Activated CD8-positive, alpha-beta memory T cell treated with anti-CD3 and anti-CD28 coated beads, Interleukin-2, amount 10 ng/mL, durations not matched to agents 7 days and 5 days (primary cell): Measurements from ENCODE around the gene CORO2B. TPM values are rescaled to one million over a fixed set of nuclear protein-coding genes. Genes with fewer than 3 reads are reported as not detected.

Experiments
- ATAC-seq: fragments of 150-1000 bp; cut with Tn5 transposase; one replicate; pipeline ENCODE4 v1.10.0; 2021; ENCODE audit warnings: moderate library complexity
- CTCF ChIA-PET: fragments of 350-600 bp; sonication (Branson Sonifier 250); formaldehyde crosslinking; loops from one replicate; lab custom pipeline; 2021; ENCODE audit warnings: antibody characterized with exemption; lab: Charles Lee
- DNase-seq: peaks from one replicate; pipeline ENCODE4 v3.0.0-alpha.2; 2020
- H3K27ac Mint-ChIP-seq: one replicate; pipeline ENCODE4 v1.8.0; 2021; ENCODE audit warnings: mild to moderate bottlenecking, mixed read lengths
- H3K27me3 Mint-ChIP-seq: one replicate; pipeline ENCODE4 v1.8.0; 2021; ENCODE audit warnings: mixed read lengths
- H3K36me3 Mint-ChIP-seq: one replicate; pipeline ENCODE4 v1.8.0; 2021; ENCODE audit warnings: mild to moderate bottlenecking, mixed read lengths
- H3K4me1 Mint-ChIP-seq: one replicate; pipeline ENCODE4 v1.8.0; 2021; ENCODE audit warnings: mixed read lengths
- H3K4me3 Mint-ChIP-seq: one replicate; pipeline ENCODE4 v1.8.0; 2021; ENCODE audit warnings: mild to moderate bottlenecking, moderate library complexity, mixed read lengths
- H3K9me3 Mint-ChIP-seq: one replicate; pipeline ENCODE4 v1.8.0; 2022; ENCODE audit warnings: low read depth, mixed read lengths
- total RNA-seq, 2 experiments: library from RNA; stranded (reverse); gene quantifications; one replicate each; pipeline ENCODE4 v1.2.3, GENCODE V29; 2021

CORO2B gene
- total RNA-seq, 2 experiments from 2014 or later: not detected

DNA sequence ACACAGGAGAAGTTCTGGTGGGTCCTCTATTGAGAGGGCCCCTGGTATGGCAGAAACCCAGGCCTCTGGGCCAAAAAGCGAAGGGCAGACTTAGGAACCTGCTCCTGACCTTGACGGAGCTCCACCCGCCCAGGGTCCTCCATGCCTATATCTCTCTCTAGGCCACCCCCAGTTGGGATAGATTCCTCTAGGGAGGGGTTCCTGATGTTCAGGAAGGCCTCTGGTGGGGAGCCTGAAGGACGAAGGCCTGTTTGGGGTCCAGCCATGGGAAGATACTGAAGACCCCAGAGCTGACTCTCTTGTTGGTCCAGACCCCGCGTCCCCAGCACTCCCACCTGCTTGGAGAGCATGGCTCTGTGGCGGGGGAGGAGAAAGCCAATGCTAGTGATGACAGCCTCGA is 104.2 kb downstream of the CORO2B start:
- no peak overlapping the region for H3K4me3 Mint-ChIP-seq
- no peak overlapping the region for H3K27ac Mint-ChIP-seq
- H3K9me3 Mint-ChIP-seq: no peaks in the 10 kb centered on the region
- no peaks in the 10 kb centered on the region for H3K27me3 Mint-ChIP-seq
- no peaks in the 10 kb centered on the region for H3K36me3 Mint-ChIP-seq
- DNase-seq (no peak), ATAC-seq (no peak)
- no peaks in the 10 kb centered on the region for H3K4me1 Mint-ChIP-seq
- CTCF ChIA-PET: no interaction called here

DNA sequence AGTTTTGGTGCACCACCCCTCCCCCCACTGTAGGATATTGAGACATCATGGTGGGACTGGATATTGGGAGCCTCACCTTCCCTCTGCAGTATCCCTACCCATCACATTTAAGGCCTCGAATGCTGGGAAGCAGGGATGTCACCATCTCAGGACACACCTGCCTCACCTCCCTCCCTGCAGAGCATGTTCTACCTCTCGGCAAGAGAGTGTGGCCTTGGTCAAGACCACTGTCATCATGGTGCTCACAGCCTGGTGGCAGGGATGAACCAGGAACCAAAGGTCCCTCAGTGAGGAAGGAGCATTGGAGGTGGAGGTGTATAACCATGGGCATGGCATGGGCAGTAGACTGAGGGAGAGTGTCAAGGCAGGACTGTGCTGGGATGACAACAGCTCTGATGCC is 104.8 kb downstream of the CORO2B start:
- Mint-ChIP-seq H3K36me3 (no peaks in the 10 kb centered on the region), H3K27ac (no peak overlapping the region), H3K9me3 (no peaks in the 10 kb centered on the region), H3K27me3 (peaks cover under 1% of the 10 kb centered on the region), H3K4me3 (no peak overlapping the region), H3K4me1 (no peaks in the 10 kb centered on the region)
- ATAC-seq: no peak
- CTCF ChIA-PET: no interaction called here
- no peak for DNase-seq

DNA sequence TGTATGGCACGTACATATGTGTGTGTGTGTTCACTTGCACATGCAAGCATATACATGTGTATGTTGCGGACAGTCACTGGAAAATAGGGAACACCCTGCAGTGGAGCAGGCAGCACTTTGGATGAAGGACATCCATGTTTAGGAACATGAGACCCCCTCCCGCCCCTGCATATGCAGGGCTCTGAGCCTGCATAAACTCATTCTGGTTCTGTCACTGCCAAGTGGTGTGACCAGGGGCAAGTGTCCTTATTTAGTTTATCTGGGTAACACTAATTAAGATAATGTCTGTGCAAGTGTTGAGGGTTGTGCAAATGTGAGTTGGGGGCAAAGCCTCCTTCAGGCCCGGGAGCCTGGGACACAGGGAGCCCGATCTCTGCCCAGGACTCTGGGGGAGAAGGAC is 105.7 kb downstream of the CORO2B start:
- Mint-ChIP-seq H3K27ac (no peak overlapping the region), H3K27me3 (peaks cover 6% of the 10 kb centered on the region), H3K36me3 (no peaks in the 10 kb centered on the region), H3K4me1 (no peaks in the 10 kb centered on the region), H3K9me3 (no peaks in the 10 kb centered on the region), H3K4me3 (no peak overlapping the region)
- DNase-seq (no peak), ATAC-seq (no peak)
- CTCF ChIA-PET: no interaction called here

DNA sequence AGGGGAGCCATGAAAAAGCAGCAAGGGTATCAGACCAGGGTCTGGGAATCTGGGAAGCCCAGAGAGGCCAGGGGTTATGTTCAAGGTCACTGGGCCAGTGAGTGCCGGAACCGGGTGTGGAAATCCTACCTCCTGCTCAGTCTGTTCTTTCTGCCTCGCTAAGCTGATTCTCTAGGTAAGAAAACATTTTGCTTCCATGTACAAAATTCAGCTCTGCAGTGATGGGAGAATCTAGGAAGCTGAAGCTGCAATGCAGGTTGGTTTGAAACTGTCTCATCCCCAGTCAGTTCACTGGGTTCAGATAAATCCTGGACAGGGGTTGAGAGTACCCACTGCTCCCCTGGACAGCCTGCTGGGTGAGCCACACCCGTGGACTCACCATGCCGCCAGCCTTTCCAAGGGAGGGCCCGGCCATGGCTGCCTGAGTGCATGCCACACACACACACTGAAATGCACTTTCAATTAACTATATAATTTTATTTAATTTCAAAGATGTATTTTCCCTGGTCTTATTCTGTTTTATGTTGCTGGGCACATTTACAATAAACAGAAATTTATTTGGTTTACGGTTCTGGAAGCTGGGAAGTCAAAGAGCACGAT is 108.4 kb downstream of the CORO2B start:
- Mint-ChIP-seq H3K9me3 (no peaks in the 10 kb centered on the region), H3K27me3 (peaks cover 10% of the 10 kb centered on the region), H3K4me1 (no peaks in the 10 kb centered on the region), H3K27ac (no peak overlapping the region), H3K36me3 (no peaks in the 10 kb centered on the region), H3K4me3 (no peak overlapping the region)
- ATAC-seq (no peak), DNase-seq (no peak)
- CTCF ChIA-PET: interaction anchor here (0.6 kb wide), 1 partner anchor 208 kb away, joined by 3 read pairs; no protein-coding TSS in a partner anchor

DNA sequence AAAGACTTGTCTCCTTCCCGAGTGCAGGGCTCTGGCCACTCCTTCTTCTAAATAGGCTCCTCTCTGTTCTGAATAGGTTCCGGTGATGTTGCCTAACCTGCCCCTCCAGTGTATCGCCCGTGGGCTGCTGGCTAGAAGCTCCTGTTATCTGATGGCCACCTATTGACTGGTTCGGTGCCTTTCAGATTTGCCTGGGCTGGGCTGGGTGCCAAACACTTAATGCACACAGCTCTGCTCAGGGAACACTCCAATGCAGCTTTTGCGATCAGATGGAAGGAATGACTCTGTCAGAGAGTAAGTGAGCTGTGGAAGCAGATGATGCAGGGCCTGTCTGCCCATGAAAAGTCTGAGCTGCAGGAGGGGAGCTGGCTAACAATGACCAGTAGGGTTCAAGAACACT is 112.9 kb downstream of the CORO2B start:
- H3K27me3 Mint-ChIP-seq: peaks cover 10% of the 10 kb centered on the region
- CTCF ChIA-PET: interaction anchor here (1.3 kb wide), 1 partner anchor 138 kb away, joined by 4 read pairs; no protein-coding TSS in a partner anchor
- DNase-seq: no peak
- no peak for ATAC-seq
- H3K27ac Mint-ChIP-seq: no peak overlapping the region
- H3K9me3 Mint-ChIP-seq: no peaks in the 10 kb centered on the region
- no peak overlapping the region for H3K4me3 Mint-ChIP-seq
- no peaks in the 10 kb centered on the region for H3K36me3 Mint-ChIP-seq
- H3K4me1 Mint-ChIP-seq: peaks cover 5% of the 10 kb centered on the region

DNA sequence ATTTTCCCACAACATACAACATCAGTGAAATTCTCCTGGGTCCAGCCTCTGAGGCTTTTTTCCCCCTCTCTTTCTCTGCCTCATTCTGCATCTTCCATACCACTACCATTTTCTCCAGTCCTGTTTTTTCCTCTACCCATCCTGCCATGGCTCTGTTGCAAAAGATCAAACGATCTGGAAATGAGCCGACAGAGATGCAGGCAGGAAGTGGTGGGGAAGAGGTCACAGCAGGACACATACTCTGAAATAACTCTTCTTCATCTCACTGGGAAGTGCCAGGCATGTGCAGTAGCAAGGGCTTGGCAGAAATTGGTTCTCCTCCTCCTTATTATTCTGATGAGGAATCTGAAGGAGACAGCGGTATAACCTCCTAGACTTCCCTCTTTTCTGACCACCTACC is 114.3 kb downstream of the CORO2B start:
- ATAC-seq: no peak
- DNase-seq: no peak
- Mint-ChIP-seq H3K27ac (no peak overlapping the region), H3K4me3 (no peak overlapping the region), H3K9me3 (no peaks in the 10 kb centered on the region), H3K4me1 (peaks cover 5% of the 10 kb centered on the region), H3K27me3 (peaks cover 10% of the 10 kb centered on the region), H3K36me3 (no peaks in the 10 kb centered on the region)
- CTCF ChIA-PET: no interaction called here

DNA sequence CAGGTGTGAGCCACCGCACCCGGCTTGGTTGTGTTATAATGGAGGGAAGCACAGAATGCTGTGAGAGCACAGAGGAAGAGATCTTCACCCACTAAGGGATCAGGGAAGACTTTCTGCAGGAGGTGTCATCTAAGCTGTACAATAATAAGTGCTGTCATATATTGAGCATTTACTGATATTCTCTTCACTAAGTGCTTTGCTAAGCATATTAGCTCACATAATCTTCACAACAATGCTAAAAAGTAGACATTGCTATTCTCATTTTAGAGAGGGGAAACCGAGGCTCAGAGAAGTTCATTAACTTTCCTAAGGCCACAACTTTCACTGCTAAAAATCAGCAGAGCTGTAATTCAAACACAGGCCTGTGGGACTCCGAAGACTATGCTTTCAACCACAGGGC is 115.3 kb downstream of the CORO2B start:
- no peak for ATAC-seq
- DNase-seq: no peak
- no peak overlapping the region for H3K27ac Mint-ChIP-seq
- peaks cover 4% of the 10 kb centered on the region for H3K27me3 Mint-ChIP-seq
- CTCF ChIA-PET: no interaction called here
- peaks cover 5% of the 10 kb centered on the region for H3K4me1 Mint-ChIP-seq
- H3K36me3 Mint-ChIP-seq: no peaks in the 10 kb centered on the region
- no peak overlapping the region for H3K4me3 Mint-ChIP-seq
- no peaks in the 10 kb centered on the region for H3K9me3 Mint-ChIP-seq

DNA sequence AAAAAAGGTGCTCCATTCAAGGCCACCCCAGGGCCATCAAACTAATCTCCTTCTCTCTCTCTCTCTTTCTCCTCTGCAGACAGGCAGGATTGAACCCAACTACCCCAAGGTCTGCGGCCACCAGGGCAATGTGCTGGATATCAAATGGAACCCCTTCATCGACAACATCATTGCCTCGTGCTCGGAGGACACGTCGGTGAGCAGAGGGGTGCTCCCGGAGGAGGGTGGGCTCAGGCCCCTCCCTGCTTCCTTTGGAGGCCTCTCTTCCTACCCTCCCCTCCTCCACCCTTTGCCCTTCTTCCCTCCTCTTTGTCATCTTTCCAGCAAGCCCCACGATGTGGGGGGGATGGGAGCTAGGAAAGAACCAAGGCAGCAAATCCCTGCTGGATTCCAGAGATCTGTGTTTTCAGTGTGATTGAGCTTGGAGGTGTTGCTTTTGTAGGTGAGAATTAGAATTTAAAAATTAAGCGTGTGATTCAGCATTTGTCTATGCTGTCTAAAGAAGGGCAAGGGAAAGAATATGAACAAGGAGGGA is 116.3 kb downstream of the CORO2B start:
- peaks cover 5% of the 10 kb centered on the region for H3K4me1 Mint-ChIP-seq
- peaks cover 1% of the 10 kb centered on the region for H3K27me3 Mint-ChIP-seq
- no peak overlapping the region for H3K27ac Mint-ChIP-seq
- H3K4me3 Mint-ChIP-seq: no peak overlapping the region
- CTCF ChIA-PET: no interaction called here
- no peaks in the 10 kb centered on the region for H3K9me3 Mint-ChIP-seq
- no peak for DNase-seq
- no peaks in the 10 kb centered on the region for H3K36me3 Mint-ChIP-seq
- ATAC-seq: no peak

DNA sequence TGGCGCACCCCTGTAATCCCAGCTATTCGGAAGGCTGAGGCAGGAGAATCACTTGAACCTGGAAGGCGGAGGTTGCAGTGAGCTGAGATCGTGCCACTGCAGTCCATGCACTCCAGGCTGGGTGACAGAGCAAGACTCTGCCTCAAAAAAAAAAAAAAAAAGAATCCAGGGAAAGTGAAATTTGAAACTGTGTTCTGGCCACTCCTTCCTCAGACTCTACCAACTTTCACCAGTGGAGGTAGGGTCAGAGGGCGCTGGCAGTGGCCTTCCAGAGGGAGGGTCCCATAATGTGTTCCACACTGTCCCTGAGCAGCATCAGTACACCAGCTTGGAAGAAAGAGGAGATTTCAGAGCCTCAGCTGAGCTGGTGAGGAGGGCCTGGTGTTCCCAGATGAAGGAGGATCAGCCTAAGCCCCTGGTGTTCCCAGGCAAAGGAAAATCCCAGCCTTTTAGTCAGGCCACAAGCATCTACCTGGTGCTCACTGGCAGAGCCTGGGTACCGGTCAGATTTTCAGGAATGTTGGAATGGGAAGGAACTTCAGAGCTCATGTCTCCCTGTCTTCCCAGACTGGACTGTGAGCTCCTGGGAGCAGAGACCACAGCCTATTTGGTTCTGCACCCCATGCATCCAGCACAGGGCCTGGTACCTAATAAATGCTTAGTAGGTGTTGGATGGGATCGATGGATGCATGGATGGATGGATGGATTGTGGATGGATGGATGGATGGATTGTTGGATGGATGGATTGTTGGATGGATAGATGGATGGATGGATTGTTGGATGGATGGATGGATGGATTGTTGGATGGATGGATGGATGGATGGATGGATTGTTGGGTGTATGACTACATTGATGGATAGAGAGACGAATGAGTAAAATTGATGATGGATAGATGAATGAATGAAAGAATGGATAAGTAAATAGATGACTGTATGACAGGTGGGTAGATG is 117.9 kb downstream of the CORO2B start:
- H3K9me3 Mint-ChIP-seq: no peaks in the 10 kb centered on the region
- DNase-seq: no peak
- H3K36me3 Mint-ChIP-seq: no peaks in the 10 kb centered on the region
- no peaks in the 10 kb centered on the region for H3K27me3 Mint-ChIP-seq
- CTCF ChIA-PET: no interaction called here
- no peak for ATAC-seq
- peaks cover 5% of the 10 kb centered on the region for H3K4me1 Mint-ChIP-seq
- H3K27ac Mint-ChIP-seq: no peak overlapping the region
- H3K4me3 Mint-ChIP-seq: no peak overlapping the region

DNA sequence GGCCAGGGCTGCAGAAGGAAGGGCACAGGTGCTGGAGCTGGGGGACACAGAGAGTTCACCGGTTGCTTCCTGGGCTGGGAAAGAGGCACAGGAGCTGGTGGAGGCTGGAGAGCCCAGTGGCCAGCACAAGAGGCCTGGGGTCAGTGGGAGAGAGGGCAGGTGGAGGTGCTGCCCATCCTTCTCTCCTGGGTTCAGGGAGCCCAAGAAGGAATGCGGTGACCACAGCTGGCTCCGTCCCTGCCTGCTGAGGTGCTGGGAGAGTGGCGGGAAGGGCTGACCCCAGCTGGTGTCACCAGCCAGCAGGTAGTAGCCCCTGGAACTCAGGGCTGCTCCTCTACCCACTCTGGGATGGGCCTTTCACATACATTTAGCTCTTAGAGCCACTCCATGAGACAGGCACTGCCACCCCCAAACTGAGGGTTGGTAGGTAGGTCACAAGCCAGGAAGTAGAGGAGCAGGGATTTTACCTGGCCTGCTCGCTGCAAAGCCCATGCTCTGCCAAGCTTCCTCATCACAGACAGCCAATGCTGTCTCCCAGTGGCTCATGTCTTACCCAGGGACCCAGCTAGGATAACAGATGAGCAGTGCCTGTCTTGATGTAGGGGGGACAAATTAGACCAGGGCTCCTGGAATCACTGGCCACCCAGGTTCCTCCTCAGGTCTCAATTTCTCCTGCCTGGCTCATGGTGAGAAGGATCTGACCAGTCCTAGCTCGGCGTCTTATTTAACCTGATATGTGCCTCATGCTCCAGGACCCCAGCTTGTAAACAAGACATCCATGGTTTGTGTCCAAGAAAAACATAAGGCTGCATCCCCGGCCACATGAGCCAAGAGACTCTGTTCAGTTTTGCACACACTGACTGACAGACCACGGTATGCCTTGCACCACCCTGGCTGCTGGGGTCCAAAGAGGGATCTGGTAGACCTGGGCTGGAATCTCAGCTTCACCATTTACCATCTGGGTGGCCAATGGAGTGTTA is 119.2 kb downstream of the CORO2B start:
- H3K27ac Mint-ChIP-seq: no peak overlapping the region
- no peaks in the 10 kb centered on the region for H3K36me3 Mint-ChIP-seq
- H3K27me3 Mint-ChIP-seq: peaks cover 4% of the 10 kb centered on the region
- DNase-seq (no peak), ATAC-seq (no peak)
- CTCF ChIA-PET: no interaction called here
- peaks cover 4% of the 10 kb centered on the region for H3K4me1 Mint-ChIP-seq
- no peaks in the 10 kb centered on the region for H3K9me3 Mint-ChIP-seq
- H3K4me3 Mint-ChIP-seq: no peak overlapping the region

DNA sequence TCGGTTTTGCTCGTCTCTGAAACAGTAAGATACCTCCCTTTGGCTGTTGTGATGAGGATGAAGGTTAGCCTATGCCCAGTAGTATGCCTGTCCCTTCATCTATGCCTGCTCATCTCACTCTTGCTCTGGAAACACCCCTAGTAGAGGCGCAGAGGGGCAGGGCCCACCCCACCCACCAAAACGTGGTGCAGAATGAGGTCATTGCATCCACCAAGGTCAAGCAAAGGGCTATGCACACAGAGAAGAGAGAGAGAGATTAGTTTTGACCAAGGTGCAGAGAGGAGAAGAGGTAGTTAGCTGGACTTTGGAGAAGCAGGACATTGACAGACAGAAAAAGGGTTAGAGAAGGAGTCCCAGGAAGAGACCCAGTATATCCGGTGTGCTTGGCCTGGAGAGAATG is 119.9 kb downstream of the CORO2B start:
- no peak overlapping the region for H3K4me3 Mint-ChIP-seq
- H3K27ac Mint-ChIP-seq: no peak overlapping the region
- no peaks in the 10 kb centered on the region for H3K36me3 Mint-ChIP-seq
- peaks cover 8% of the 10 kb centered on the region for H3K27me3 Mint-ChIP-seq
- DNase-seq (no peak), ATAC-seq (no peak)
- CTCF ChIA-PET: no interaction called here
- no peaks in the 10 kb centered on the region for H3K9me3 Mint-ChIP-seq
- H3K4me1 Mint-ChIP-seq: no peaks in the 10 kb centered on the region

DNA sequence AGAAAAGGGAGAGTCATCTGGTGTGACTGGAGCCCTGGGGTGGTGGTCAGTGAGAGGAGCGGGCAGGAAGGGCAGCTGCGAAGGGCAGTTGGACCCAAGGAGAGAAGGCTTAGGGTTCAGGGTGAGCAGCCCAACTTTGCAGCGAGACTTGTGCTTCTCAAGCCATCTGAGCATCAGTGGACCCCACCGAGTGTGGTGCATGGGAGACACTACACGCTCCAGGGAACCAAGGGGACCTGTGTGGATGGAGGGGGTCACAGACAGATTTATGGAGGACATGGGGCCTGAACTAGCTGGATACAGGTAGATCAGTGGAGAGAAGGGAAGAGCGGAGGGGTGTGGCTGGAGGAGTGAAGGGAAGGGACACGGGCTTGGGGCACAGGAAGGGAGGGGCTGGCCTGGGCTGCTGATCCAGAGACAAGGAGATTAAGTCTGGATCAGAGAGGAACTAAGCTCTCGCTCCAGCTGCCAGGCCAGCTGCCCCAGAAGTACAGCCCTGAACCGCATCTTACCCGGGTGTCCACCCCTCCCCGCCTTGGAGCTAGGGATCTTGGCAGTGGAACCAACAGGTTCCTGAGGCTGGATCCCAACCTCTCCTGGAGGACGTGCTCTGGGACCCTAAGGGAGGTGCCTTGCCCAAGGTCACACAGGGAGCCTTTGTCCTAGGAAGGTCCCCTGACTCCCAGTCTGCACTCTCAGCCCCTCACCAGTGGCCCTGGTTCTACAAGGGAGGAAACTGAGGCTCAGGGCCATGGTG is 120.5 kb downstream of the CORO2B start:
- DNase-seq: no peak
- Mint-ChIP-seq H3K4me1 (no peaks in the 10 kb centered on the region), H3K27ac (no peak overlapping the region), H3K27me3 (peaks cover 9% of the 10 kb centered on the region), H3K36me3 (no peaks in the 10 kb centered on the region), H3K9me3 (no peaks in the 10 kb centered on the region), H3K4me3 (no peak overlapping the region)
- CTCF ChIA-PET: no interaction called here
- ATAC-seq: no peak
